A673 (cell line): ENCODE data around the gene ZDHHC19. TPM values are rescaled to one million over a fixed set of nuclear protein-coding genes. Genes with fewer than 3 reads are reported as not detected.
"Not testable (repeated sequence)": the region's sequence is repeated elsewhere in the genome, so short reads cannot be mapped to it uniquely, and the experiment has no call there.

Source experiments
- BruUV-seq: library from RNA; stranded (reverse); fragments of 400-500 nt; replicated peaks from 2 replicates; lab custom pipeline; 2021; lab: Mats Ljungman, UMichigan
- CTCF ChIA-PET: fragments of 300-600 bp; sonication (Branson Sonifier 250); formaldehyde crosslinking; loops from one replicate; lab custom pipeline; 2022; ENCODE audit warnings: antibody characterized with exemption; lab: Charles Lee
- POLR2A ChIA-PET: fragments of 300-600 bp; sonication (Branson Sonifier 250); formaldehyde crosslinking; loops from one replicate; lab custom pipeline; 2022; ENCODE audit warnings: antibody characterized with exemption; ENCODE audit not compliant: low non-redundant PET; lab: Charles Lee
- DNase-seq: peaks from one replicate; pipeline ENCODE4 v3.0.0-alpha.2; 2015; ENCODE audit warnings: low spot score
- H3K27ac ChIP-seq: fragments of 200-600 bp; sonication (generic); 2 replicates; pipeline ENCODE4 v1.5.1; 2016; ENCODE audit warnings: mixed run types, low read depth, mild to moderate bottlenecking, mixed read lengths, antibody characterized with exemption, low read length; ENCODE audit not compliant: poor library complexity, severe bottlenecking
- H3K27me3 ChIP-seq: fragments of 200-600 bp; sonication (generic); replicated peaks from 2 replicates; pipeline ENCODE4 v1.6.1; 2017; ENCODE audit warnings: mixed run types, low read depth, mild to moderate bottlenecking, mixed read lengths, antibody characterized with exemption, low read length; ENCODE audit not compliant: insufficient read depth, poor library complexity
- H3K36me3 ChIP-seq: fragments of 200-600 bp; sonication (generic); 2 replicates; pipeline ENCODE4 v1.6.1; 2016; ENCODE audit warnings: mixed run types, mild to moderate bottlenecking, mixed read lengths, antibody characterized with exemption, low read length; ENCODE audit not compliant: insufficient read depth, poor library complexity, severe bottlenecking
- H3K4me1 ChIP-seq: fragments of 200-600 bp; sonication (generic); 2 replicates; pipeline ENCODE4 v1.6.1; 2017; ENCODE audit warnings: mixed run types, mild to moderate bottlenecking, mixed read lengths, antibody characterized with exemption, low read length; ENCODE audit not compliant: insufficient read depth, poor library complexity, severe bottlenecking
- H3K4me3 ChIP-seq: fragments of 200-600 bp; sonication (generic); 2 replicates; pipeline ENCODE4 v1.5.1; 2016; ENCODE audit warnings: low read depth, mixed run types, mild to moderate bottlenecking, mixed read lengths, low read length; ENCODE audit not compliant: poor library complexity, severe bottlenecking
- H3K9me3 ChIP-seq: fragments of 200-600 bp; sonication (generic); 2 replicates; pipeline ENCODE4 v1.6.1; 2016; ENCODE audit warnings: mixed run types, low read depth, mild to moderate bottlenecking, mixed read lengths, antibody characterized with exemption, low read length; ENCODE audit not compliant: poor library complexity, severe bottlenecking
- EZH2 ChIP-seq: fragments of 200-600 bp; sonication (generic); IDR thresholded peaks from 2 replicates; pipeline ENCODE4 v1.6.1; 2017; ENCODE audit warnings: borderline replicate concordance, low read depth, mild to moderate bottlenecking, mixed read lengths, antibody characterized with exemption, low read length; ENCODE audit not compliant: poor library complexity, severe bottlenecking
- intact Hi-C: fragments of 100-400 bp; cut with micrococcal nuclease; formaldehyde crosslinking; loops from one replicate; pipeline ENCODE4 v1.10.0; 2022; ENCODE audit not compliant: unreplicated experiment
- total RNA-seq: library from RNA; stranded (reverse); gene quantifications from 2 replicates; pipeline ENCODE4 v1.2.3, GENCODE V29; 2021
- TF ChIP-seq, protein P1 (sequence below): fragments of 300-800, 200-600 bp; sonication (generic); conservative IDR thresholded peaks from 2 replicates; pipeline ENCODE4 v1.5.1; 2017; ENCODE audit warnings: low read depth, mild to moderate bottlenecking, antibody characterized with exemption, low read length, moderate library complexity, mixed read lengths

Gene ZDHHC19
- total RNA-seq, 1 experiment from 2014 or later = not detected

DNA sequence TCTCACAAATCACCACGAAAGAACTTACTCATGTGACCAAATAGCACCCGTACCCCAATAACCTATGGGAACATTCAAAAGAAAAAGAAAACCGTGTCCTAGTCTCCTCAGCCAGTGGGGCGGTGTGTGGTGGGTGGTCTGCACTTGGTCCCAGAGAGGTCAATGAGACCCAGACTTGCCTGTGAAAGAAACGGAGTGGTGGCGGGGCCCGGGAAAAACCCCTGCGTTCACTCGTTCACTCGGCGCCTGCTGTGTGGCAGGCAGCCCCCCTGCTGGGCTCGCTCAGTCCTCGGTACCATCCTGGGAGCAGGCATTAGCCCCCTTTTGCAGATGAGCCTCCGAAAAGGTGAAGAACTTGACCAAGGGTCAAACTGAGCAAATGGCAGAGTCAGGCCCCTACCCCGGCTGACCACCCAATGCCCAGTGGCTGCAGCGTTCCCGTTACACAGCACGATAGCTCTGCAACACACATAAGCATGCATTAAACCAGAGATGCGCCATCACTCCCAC lies 36.0 kb downstream of the ZDHHC19 start:
- H3K9me3 ChIP-seq = no peaks in the 10 kb centered on the region
- BruUV-seq = no TSS peak
- TF ChIP-seq, protein P1, sequence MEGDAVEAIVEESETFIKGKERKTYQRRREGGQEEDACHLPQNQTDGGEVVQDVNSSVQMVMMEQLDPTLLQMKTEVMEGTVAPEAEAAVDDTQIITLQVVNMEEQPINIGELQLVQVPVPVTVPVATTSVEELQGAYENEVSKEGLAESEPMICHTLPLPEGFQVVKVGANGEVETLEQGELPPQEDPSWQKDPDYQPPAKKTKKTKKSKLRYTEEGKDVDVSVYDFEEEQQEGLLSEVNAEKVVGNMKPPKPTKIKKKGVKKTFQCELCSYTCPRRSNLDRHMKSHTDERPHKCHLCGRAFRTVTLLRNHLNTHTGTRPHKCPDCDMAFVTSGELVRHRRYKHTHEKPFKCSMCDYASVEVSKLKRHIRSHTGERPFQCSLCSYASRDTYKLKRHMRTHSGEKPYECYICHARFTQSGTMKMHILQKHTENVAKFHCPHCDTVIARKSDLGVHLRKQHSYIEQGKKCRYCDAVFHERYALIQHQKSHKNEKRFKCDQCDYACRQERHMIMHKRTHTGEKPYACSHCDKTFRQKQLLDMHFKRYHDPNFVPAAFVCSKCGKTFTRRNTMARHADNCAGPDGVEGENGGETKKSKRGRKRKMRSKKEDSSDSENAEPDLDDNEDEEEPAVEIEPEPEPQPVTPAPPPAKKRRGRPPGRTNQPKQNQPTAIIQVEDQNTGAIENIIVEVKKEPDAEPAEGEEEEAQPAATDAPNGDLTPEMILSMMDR = no peak
- TF ChIP-seq EZH2 = no peak
- H3K36me3 ChIP-seq = no peaks in the 10 kb centered on the region
- DNase-seq = no peak
- H3K27me3 ChIP-seq = no peaks in the 10 kb centered on the region
- no peaks in the 10 kb centered on the region for H3K4me1 ChIP-seq
- ChIA-PET CTCF (no interaction called here), POLR2A (no interaction called here)
- intact Hi-C loops = no loop called here
- H3K4me3 ChIP-seq = no peak overlapping the region
- H3K27ac ChIP-seq = no peak overlapping the region

DNA sequence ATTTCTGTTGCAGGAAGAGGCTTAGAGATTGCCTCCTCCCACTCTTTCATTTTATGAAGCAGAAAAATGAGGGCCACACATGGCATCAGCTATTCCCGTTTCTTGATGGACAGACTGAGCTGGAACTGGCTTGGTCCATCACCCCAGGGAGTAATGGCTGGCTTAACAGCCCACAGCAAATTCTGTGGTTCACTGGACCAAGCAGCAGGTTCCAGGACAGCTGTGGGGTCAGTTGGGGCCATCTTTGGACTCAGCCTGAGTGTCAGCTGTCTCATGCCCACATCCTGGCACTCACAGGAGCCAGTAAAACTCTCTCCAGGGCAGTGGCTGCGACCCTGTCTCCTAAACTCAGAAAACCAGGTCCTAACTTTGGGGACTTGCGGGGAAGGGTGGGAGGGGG lies 36.5 kb downstream of the ZDHHC19 start:
- intact Hi-C loops = no loop called here
- no peak overlapping the region for H3K27ac ChIP-seq
- H3K9me3 ChIP-seq = no peaks in the 10 kb centered on the region
- no TSS peak for BruUV-seq
- H3K4me3 ChIP-seq = no peak overlapping the region
- H3K36me3 ChIP-seq = no peaks in the 10 kb centered on the region
- POLR2A ChIA-PET = no interaction called here
- no peak for DNase-seq
- CTCF ChIA-PET = no interaction called here
- TF ChIP-seq, protein P1 = no peak
- TF ChIP-seq EZH2 = no peak
- no peaks in the 10 kb centered on the region for H3K27me3 ChIP-seq
- H3K4me1 ChIP-seq = no peaks in the 10 kb centered on the region

DNA sequence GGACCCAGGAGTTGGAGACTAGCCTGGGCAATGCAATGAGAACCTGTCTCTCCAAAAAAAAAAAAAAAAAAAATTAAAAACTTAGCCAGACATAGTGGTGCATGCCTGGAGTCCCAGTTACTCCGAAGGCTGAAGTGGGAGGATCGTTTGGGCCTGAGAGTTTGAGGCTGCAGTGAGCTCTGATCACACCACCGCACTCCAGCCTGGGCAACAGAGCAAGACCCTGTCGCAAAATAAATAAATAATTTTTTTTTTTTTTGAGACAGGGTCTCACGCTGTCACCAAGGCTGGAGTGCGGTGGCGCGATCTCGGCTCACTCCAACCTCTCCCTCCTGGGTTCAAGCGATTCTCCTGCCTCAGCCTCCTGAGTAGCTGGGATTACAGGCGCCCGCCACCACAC lies 40.9 kb downstream of the ZDHHC19 start:
- H3K4me1 ChIP-seq, H3K4me3 ChIP-seq, DNase-seq, H3K9me3 ChIP-seq, H3K27ac ChIP-seq, BruUV-seq, H3K27me3 ChIP-seq, H3K36me3 ChIP-seq, CTCF ChIA-PET, intact Hi-C loops, POLR2A ChIA-PET: not testable (repeated sequence)

DNA sequence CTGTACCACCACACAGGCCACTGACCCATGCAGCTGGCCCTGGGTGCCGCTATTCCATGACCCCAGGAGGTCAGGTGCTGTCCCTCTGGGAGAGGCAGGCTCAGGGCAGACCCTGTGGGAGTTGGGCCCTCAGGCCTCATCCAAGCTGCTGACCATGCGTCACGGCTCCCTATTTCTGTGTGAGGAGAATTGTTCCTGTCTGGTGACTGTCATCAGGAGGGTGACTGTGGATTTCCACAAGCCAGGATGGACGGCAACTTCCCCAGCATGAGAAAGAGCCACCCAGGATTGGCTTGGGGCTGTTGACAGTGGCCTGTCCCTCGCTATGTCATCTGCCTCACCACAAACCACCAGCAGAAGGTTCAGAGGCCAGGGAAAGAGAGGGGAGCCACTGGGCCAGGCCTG lies 41.4 kb downstream of the ZDHHC19 start:
- intact Hi-C loops = no loop called here
- no peaks in the 10 kb centered on the region for H3K9me3 ChIP-seq
- ChIA-PET POLR2A (no interaction called here), CTCF (no interaction called here)
- DNase-seq = no peak
- H3K36me3 ChIP-seq = no peaks in the 10 kb centered on the region
- H3K27ac ChIP-seq = no peak overlapping the region
- no peak overlapping the region for H3K4me3 ChIP-seq
- TF ChIP-seq EZH2 = no peak
- TF ChIP-seq, protein P1 = no peak
- peaks cover 4% of the 10 kb centered on the region for H3K4me1 ChIP-seq
- no peaks in the 10 kb centered on the region for H3K27me3 ChIP-seq
- BruUV-seq = no TSS peak
